RWPE2 (cell line): Measurements from ENCODE around the gene NSUN4.

Source experiments
- ATAC-seq: fragments of 200-7000 bp; cut with Tn5 transposase; 3 replicates; pipeline ENCODE4 v1.9.1; 2021; ENCODE audit warnings: low read depth
- DNase-seq: peaks from one replicate; pipeline ENCODE4 v3.0.0-alpha.2; 2020; ENCODE audit warnings: low spot score
- H3K27ac ChIP-seq: fragments of 450-650 bp; 2 replicates; pipeline ENCODE4 v1.5.1; 2017; ENCODE audit warnings: mild to moderate bottlenecking; ENCODE audit not compliant: poor library complexity, severe bottlenecking
- H3K27me3 ChIP-seq: fragments of 250-450 bp; sonication (Bioruptor Pico); 2 replicates; pipeline ENCODE4 v1.5.1; 2021; ENCODE audit warnings: mild to moderate bottlenecking, moderate library complexity; ENCODE audit not compliant: insufficient read depth, poor library complexity, severe bottlenecking
- H3K36me3 ChIP-seq: fragments of 250-450 bp; sonication (Bioruptor Pico); 2 replicates; pipeline ENCODE4 v1.5.1; 2020; ENCODE audit warnings: low read depth, mild to moderate bottlenecking, moderate library complexity
- H3K4me1 ChIP-seq: fragments of 250-450 bp; sonication (Bioruptor Pico); 2 replicates; pipeline ENCODE4 v1.5.1; 2021; ENCODE audit warnings: mild to moderate bottlenecking, moderate library complexity; ENCODE audit not compliant: insufficient read depth, poor library complexity, severe bottlenecking
- H3K4me3 ChIP-seq: fragments of 250-450 bp; sonication (Bioruptor Pico); 2 replicates; pipeline ENCODE4 v1.5.1; 2021; ENCODE audit warnings: mild to moderate bottlenecking, moderate library complexity; ENCODE audit not compliant: severe bottlenecking
- H3K9me3 ChIP-seq: fragments of 250-450 bp; sonication (Bioruptor Pico); 2 replicates; pipeline ENCODE4 v1.5.1; 2021; ENCODE audit warnings: mild to moderate bottlenecking, moderate library complexity; ENCODE audit not compliant: severe bottlenecking
- TF ChIP-seq, protein P1 (sequence below): fragments of 450-650 bp; IDR thresholded peaks from one replicate; pipeline ENCODE4 v1.5.1; 2017; ENCODE audit warnings: mild to moderate bottlenecking, moderate library complexity; ENCODE audit not compliant: poor library complexity, severe bottlenecking

NSUN4 gene

DNA sequence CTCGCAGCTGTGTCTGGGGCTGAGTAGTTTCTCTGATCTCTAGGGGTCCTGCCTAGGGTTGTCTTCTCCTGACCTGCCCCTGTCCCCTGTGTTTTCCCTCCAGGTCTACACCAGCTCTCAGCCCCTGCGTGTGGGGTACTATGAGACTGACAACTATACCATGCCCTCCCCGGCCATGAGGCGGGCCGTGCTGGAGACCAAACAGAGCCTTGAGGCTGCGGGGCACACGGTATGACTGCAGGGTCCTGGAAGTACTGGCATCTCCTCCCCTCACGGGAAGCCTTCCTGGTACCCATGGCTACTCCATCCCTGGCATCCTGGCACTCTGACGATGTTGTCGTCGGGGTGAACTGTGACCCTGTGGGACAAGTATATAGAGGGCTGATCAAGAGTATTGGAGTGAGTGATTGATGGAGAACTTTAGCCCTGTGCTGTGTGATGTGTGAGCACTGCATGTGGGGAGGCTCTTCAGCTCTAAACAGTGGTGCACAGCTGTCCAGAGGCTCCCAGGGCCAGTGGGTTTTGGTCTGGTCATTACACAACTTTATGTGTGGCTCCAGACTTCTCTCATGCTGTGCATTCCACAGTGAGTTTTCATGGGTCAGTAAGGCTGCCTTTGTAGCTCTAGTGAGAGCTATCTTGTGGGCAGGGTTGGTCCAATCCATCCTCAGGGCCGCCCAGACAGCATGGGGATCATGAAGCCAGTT is 67.9 kb downstream of the NSUN4 start:
- Histone ChIP-seq H3K27ac (no peak overlapping the region), H3K36me3 (no peaks in the 10 kb centered on the region), H3K9me3 (no peaks in the 10 kb centered on the region), H3K27me3 (no peaks in the 10 kb centered on the region), H3K4me3 (no peak overlapping the region), H3K4me1 (no peaks in the 10 kb centered on the region)
- DNase-seq (no peak), ATAC-seq (no peak)
- TF ChIP-seq, protein P1, sequence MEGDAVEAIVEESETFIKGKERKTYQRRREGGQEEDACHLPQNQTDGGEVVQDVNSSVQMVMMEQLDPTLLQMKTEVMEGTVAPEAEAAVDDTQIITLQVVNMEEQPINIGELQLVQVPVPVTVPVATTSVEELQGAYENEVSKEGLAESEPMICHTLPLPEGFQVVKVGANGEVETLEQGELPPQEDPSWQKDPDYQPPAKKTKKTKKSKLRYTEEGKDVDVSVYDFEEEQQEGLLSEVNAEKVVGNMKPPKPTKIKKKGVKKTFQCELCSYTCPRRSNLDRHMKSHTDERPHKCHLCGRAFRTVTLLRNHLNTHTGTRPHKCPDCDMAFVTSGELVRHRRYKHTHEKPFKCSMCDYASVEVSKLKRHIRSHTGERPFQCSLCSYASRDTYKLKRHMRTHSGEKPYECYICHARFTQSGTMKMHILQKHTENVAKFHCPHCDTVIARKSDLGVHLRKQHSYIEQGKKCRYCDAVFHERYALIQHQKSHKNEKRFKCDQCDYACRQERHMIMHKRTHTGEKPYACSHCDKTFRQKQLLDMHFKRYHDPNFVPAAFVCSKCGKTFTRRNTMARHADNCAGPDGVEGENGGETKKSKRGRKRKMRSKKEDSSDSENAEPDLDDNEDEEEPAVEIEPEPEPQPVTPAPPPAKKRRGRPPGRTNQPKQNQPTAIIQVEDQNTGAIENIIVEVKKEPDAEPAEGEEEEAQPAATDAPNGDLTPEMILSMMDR = no peak

DNA sequence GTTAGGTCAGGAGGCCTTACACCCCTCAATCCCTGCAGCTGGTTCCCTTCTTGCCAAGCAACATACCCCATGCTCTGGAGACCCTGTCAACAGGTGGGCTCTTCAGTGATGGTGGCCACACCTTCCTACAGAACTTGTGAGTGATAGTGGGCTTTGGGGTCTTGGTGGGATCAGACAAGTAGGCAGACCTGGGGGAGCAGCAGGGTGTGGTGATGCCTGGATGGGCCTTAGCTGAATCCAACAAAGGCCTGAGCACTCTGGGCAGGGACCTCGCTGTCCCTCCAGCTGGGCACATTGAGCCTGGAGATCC is 68.4 kb downstream of the NSUN4 start:
- no peaks in the 10 kb centered on the region for H3K36me3 ChIP-seq
- H3K27ac ChIP-seq = no peak overlapping the region
- TF ChIP-seq, protein P1 = no peak
- H3K27me3 ChIP-seq = no peaks in the 10 kb centered on the region
- DNase-seq (no peak), ATAC-seq (no peak)
- no peaks in the 10 kb centered on the region for H3K4me1 ChIP-seq
- no peaks in the 10 kb centered on the region for H3K9me3 ChIP-seq
- no peak overlapping the region for H3K4me3 ChIP-seq

DNA sequence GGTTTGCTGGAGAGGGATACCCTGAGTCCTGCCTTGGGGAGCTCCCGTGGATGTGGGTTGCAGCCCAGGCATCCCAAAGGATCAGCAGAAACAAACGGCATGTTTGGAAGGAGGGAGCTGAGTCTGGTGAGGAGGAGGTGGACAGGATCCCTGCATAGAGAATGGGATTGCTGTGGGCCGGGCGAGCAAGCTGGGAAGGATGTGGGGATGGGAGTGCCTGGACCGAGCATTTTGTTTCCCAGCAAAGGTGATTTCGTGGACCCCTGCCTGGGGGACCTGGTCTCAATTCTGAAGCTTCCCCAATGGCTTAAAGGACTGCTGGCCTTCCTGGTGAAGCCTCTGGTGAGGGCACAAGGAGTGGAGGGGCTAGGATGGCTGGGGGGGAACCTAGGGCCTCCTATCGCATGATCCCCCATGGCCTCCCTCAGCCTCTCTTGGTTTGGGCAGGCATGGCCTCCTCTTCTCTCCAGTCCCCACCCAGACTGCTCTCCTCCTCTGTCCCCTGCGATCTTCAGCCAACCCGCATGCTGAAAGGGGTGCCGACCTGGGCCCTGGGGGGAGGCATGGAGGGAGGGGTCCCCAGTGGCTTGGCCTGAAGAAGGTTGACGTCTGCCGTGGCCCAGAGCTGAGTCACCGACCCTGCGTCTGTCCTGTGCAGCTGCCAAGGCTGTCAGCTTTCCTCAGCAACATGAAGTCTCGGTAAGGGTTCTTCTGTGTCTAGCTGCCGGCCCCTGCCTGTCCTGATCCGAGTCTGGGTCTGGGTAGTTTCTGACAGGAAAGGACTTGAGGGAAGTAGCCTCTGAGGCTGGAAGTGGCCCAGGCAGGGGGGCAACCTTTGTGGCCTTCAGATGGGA is 69.8 kb downstream of the NSUN4 start:
- no peak overlapping the region for H3K4me3 ChIP-seq
- TF ChIP-seq, protein P1 = no peak
- H3K27ac ChIP-seq = no peak overlapping the region
- H3K36me3 ChIP-seq = no peaks in the 10 kb centered on the region
- no peaks in the 10 kb centered on the region for H3K27me3 ChIP-seq
- ATAC-seq = no peak
- no peaks in the 10 kb centered on the region for H3K9me3 ChIP-seq
- no peak for DNase-seq
- H3K4me1 ChIP-seq = no peaks in the 10 kb centered on the region

GRCh38 chr1:46411010-46411405 is 70.4 kb downstream of the NSUN4 start:
- no peak overlapping the region for H3K27ac ChIP-seq

More at GRCh38 chr1:46411010-46411405, 70.4 kb downstream of the NSUN4 start:
- no peak for DNase-seq
- TF ChIP-seq, protein P1 = no peak
- no peaks in the 10 kb centered on the region for H3K4me1 ChIP-seq
- no peak for ATAC-seq
- no peaks in the 10 kb centered on the region for H3K36me3 ChIP-seq
- no peak overlapping the region for H3K4me3 ChIP-seq
- H3K27me3 ChIP-seq = no peaks in the 10 kb centered on the region
- no peaks in the 10 kb centered on the region for H3K9me3 ChIP-seq
